H7 (cell line): ENCODE data around the gene CCNI. TPM values are rescaled to one million over a fixed set of nuclear protein-coding genes. Genes with fewer than 3 reads are reported as not detected.
"Not testable (repeated sequence)": the region's sequence is repeated elsewhere in the genome, so short reads cannot be mapped to it uniquely, and the experiment has no call there.

Experiments
- DNase-seq: peaks from one replicate; pipeline ENCODE4 v3.0.0; 2012
- H3K27me3 ChIP-seq: 2 replicates; pipeline ENCODE4 v1.6.0; 2011; ENCODE audit warnings: mild to moderate bottlenecking, low read length; ENCODE audit not compliant: control insufficient read depth, insufficient read depth
- H3K36me3 ChIP-seq: replicated peaks from 2 replicates; pipeline ENCODE4 v1.5.1; 2011; ENCODE audit warnings: low read length; ENCODE audit not compliant: control insufficient read depth, insufficient read depth
- H3K4me3 ChIP-seq: 2 replicates; pipeline ENCODE4 v1.5.1; 2011; ENCODE audit warnings: low read depth, mild to moderate bottlenecking, control low read depth, low read length, moderate library complexity; ENCODE audit not compliant: insufficient read depth
- total RNA-seq: library from RNA; depleted of rRNA; stranded (reverse); fragments of >200 nt; shearing (Covaris generic); gene quantifications from 2 replicates; pipeline ENCODE4 v1.2.3, GENCODE V29; 2014

Gene CCNI
- total RNA-seq, 1 experiment from 2014 or later, result 149 TPM

DNA sequence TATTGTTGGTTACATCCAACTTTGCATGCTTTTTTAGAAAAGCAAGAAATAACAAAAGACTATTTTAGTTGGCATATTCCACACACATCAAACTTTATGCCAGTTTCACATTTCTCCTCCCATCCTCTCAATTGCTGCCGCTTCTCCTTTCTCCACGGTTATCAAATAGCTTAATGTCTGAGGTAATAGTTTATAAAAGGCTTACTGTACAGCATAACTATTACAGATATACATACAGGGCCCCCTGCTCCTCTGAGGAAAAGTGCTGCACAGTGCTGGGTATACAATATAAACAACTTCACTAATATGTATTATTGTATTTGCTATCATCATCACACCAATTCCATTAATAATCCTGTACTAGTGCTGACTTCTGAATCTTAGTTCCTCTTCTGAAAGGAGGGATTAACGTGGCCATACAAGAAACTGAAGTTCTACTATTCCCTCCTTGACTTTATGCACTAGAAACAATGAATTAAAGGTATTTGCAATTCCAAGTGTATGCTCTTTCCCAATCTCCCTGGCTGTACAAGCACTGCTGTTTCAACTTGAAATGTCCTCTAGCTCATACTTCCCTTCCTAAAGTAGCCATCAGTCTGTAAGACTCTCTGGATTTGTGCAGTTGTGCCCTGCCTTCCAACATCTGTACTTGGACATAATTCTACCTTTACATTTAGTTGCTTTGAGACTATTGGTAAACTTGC, 2.5 kb downstream of the CCNI start:
- no peak for DNase-seq
- H3K4me3 ChIP-seq, result no peak overlapping the region
- no peaks in the 10 kb centered on the region for H3K27me3 ChIP-seq
- no peaks in the 10 kb centered on the region for H3K36me3 ChIP-seq

DNA sequence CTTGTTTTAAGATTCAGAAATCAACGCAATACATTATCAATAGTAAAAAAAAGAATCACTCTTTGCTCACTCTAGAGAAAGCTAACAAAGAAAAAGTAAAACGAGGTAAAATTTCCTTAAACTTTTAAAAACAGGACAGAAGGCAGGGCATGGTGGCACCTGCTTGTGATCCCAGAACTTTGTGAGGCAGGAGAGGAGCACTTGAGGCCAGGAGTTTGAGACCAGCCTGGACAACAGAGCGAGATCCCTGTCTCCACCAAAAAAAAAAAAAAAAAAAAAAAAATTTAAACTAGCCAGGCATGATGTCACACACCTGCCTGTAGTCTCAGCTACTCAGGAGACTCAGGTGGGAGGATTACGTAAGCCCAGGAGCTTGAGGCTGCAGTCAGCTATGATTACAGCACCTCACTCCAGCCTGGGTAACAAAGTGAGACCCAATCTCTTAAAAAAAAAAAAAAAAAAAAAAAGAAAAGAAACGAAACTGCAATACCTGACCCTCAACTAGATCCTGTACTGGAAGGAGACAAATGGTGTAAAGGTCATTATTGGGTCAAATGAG, 3.5 kb downstream of the CCNI start:
- DNase-seq, result no peak
- Histone ChIP-seq H3K4me3 (no peak overlapping the region), H3K27me3 (no peaks in the 10 kb centered on the region), H3K36me3 (no peaks in the 10 kb centered on the region)

DNA sequence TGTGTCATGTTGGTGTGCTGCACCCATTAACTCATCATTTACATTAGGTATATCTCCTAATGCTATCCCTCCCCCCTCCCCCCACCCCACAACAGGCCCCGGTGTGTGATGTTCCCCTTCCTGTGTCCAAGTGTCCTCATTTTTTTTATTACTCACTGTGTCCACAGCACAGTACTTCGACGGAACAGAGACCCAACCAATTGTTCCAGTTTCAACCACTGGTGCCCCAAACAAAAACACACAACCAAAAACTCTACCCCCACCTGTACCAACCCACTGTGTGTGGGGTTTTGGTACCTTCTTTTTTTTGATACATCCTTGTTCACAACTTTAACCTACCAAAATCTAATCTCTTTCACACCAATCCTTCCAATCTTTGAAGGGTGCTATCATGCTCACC, 6.3 kb downstream of the CCNI start:
- H3K36me3 ChIP-seq, H3K27me3 ChIP-seq, DNase-seq, H3K4me3 ChIP-seq: not testable (repeated sequence)

DNA sequence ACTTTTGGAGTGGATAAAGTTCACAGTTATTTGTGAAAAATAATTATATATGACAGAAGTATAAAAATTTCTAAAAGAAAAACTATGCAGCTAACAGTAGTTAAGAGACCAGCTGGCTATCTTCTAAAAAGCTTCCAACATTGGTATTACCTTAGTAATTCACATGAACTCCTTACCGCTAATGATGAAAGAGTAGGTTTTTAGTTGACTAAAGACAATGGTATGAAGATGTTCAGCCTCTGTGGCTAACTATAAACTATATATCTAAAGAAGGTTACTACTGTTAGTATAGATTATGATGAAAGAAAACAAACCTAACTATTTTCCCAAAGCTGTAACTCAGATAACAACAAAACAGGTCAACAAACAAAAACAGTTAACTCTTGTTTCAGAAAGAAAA, 10.4 kb downstream of the CCNI start:
- Histone ChIP-seq H3K27me3 (no peaks in the 10 kb centered on the region), H3K36me3 (peaks cover 6% of the 10 kb centered on the region), H3K4me3 (no peak overlapping the region)
- no peak for DNase-seq

DNA sequence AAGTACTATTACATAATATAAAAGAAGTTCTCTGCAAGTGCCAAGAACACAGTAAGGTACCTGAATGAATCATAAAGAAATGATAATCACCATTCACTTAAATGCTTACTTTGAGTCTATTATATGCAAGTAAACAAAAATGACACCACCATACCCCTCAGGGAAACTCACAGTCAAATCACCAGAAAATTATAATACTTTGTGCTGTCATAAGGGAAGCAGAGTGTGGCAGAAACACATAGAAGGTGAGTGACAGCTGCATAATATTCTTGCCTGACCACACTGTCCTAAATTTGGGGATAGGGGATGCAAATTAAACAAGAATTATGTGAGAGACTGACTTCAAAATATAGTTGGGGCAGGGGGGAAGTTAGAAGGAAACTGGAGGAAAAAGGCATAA, 12.9 kb downstream of the CCNI start:
- Histone ChIP-seq H3K36me3 (peaks cover 9% of the 10 kb centered on the region), H3K4me3 (no peak overlapping the region)

DNA sequence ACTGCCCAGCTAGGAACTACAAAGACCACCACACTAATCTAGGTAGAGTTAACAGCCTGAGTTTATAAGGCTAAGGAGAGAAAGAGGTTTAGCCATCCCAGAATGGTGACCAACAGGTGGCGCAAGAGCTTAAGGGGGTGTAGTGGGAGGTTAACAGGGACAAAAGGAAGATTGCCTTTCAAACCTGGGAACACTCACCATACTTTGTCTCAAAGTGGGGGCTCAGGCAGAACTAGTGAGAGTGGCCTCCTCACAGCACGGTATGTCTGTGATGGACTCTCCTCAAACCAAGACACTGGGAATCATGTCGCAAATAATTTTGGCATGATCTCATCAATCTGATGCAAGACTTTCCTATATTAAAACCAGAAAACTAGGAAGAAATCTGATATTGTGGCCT, 23.4 kb downstream of the CCNI start:
- peak; percentile 52 for DNase-seq
- Histone ChIP-seq H3K27me3 (no peaks in the 10 kb centered on the region), H3K36me3 (peaks cover 3% of the 10 kb centered on the region), H3K4me3 (no peak overlapping the region)

More for the DNA sequence above, 12.9 kb downstream of the CCNI start:
- no peak for DNase-seq
- H3K27me3 ChIP-seq, result no peaks in the 10 kb centered on the region

DNA sequence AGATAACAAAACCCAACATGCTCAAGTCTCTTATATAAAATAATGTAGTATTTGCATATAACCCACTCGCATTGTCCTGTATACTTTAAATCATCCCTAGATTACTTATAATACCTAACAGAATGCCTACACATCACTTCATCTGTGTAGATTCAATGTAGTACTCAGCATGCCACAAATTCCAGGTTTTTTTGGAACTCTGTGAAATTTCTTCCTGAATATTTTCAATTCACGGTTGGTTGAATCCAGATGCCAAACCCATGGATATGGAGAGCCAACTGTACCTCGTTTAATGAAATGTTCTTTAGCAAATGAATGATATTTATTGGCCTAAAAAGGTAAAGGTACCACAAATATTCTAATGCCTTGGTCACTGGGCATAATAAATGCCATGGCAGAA, 24.8 kb downstream of the CCNI start:
- no peak for DNase-seq
- H3K36me3 ChIP-seq, result peaks cover 3% of the 10 kb centered on the region
- no peaks in the 10 kb centered on the region for H3K27me3 ChIP-seq
- H3K4me3 ChIP-seq, result no peak overlapping the region

DNA sequence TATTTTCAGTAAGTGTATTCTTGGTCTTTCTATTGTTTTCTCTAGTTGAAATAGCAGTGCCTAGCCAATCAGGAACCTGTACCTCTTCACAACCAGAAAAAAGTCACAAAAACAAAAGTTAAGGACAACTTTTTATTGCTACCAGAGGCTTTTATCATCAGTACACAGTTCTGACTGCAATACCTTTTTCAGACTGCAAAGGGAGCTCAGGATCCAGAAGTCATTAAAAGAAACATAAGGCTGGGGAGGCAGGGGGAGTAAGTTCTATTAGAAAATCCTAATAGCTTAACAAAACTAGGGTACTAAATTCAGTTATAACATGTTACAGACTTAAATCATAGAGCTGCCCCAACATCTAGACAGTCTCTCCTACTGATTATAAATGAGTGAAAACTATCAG, 28.8 kb downstream of the CCNI start:
- no peak for DNase-seq
- no peaks in the 10 kb centered on the region for H3K27me3 ChIP-seq
- H3K4me3 ChIP-seq, result no peak overlapping the region
- peaks cover 1% of the 10 kb centered on the region for H3K36me3 ChIP-seq

DNA sequence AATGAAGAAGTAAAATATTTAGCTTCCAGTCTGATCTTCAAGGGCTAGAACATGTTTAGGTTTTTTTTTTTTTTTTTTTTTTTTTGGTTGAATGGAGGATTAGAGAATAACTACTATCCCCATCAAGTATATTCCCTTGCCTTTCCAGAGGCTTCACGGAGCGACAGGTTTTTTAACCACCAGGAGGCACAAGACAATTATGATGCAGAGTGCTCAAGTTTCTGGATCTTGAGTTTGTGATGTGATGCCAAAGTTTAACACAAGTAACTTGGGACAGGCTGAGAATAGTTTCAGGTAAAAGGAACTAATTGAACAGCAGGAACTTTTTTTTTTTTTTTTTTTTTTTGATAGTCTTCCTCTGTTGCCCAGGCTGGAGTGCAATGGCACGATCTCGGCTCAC, 30.3 kb downstream of the CCNI start:
- no peak for DNase-seq
- Histone ChIP-seq H3K36me3 (peaks cover 1% of the 10 kb centered on the region), H3K27me3 (no peaks in the 10 kb centered on the region), H3K4me3 (no peak overlapping the region)

DNA sequence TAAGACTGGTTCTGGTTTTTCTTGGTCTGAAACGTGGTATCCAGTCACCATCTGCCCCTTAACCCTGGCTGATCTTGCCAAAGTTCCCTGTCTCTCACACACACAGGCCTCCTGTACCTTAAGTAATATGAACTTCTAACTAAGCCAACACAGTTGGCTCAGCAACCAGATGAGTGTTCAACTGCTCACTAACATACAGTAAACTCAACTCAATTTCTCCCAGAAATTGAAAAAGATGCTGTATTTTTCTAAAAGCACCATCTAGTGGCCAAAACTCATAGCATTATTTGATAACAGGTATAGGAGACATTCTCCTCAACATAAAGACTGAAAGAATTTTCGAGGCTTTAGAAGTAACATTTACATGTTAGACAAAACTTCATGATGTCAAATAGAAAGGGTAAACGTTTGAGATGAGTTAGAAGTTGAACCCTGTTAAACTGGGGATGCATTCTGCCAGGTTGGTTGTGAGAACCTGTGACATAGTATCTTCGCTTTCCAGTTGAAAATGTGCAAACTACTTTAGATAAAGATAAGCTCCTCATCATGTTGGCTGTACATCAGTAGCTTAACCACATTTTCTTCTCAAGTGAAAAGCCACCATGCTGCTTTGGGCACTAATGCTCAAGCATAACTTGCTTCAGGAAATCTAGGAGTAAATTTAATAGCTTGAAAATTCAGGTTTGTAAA, 31.2 kb downstream of the CCNI start:
- no peak overlapping the region for H3K4me3 ChIP-seq
- no peak for DNase-seq
- H3K36me3 ChIP-seq, result peaks cover 1% of the 10 kb centered on the region
- H3K27me3 ChIP-seq, result no peaks in the 10 kb centered on the region

DNA sequence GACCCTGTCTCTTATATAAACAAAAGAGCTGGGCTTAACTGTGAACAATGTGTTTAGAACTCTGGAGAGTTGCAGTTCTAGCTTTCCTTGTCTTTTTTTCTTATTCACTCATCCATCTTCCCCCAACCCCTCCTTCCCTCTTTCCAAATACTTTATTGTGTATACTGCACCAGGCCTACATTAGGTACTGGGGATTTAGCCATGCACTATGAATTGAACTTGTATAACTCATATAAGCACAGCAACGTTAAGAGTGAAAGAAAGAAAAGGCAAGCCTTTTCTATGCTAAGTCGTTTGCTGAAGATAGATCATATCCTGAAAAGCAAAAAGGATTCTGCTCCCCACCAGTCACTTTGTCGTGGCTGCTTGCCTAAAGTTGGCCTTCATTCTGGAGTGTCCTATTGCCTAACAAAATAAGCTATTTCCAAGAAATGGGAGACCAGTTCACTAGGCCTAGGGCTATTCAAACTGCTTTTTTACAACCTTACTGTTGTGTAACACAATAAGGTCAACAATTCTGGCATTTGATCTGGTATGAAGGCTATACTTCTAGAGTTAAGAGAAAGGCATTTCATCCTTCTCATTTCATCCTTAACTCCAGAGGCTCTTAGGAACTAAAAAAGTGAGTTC, 32.2 kb downstream of the CCNI start:
- Histone ChIP-seq H3K27me3 (no peaks in the 10 kb centered on the region), H3K4me3 (no peak overlapping the region), H3K36me3 (peaks cover 1% of the 10 kb centered on the region)
- DNase-seq, result no peak

DNA sequence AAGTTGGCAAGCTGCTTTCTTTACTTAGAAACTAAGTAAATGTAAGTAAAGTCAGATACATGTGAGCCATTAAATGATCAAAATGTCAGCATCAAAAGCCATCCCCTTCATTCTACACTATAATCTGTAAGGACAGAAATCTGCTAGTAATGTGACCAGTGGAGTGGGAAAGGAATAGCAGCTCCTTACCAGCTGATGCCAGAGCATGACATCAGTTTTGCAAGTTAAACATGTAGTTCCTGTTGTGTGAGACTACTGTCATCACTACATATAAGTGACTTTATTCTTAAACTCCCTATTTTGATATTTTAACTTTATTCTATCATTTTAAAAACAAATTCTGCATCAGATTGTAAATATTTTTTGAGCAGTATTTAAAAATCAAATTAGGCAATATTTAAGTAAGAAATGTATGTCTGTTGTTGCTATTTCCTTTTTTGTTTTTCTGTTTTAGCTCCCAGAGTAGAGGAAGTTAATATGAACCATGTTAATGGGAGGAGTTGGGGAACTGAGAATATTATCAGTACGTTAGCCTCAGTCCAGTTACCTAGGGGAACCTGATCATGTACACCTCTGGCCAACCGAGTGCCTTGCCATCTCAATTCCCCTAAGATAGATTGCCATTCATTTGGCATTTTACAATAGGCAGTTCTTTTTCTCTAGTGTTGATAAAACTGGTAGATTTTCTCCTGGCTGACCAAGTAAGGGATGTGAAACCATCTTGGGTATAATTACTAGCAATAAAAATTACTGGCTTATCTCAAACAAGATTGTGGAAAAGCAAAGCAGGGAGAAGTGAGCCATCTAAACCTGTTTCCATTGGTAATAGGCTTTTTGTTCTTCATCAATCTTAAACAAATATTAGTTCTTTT, 34.7 kb downstream of the CCNI start:
- DNase-seq, result no peak
- Histone ChIP-seq H3K27me3 (no peaks in the 10 kb centered on the region), H3K36me3 (no peaks in the 10 kb centered on the region; the same call in 1 of the 2 replicates), H3K4me3 (no peak overlapping the region)

DNA sequence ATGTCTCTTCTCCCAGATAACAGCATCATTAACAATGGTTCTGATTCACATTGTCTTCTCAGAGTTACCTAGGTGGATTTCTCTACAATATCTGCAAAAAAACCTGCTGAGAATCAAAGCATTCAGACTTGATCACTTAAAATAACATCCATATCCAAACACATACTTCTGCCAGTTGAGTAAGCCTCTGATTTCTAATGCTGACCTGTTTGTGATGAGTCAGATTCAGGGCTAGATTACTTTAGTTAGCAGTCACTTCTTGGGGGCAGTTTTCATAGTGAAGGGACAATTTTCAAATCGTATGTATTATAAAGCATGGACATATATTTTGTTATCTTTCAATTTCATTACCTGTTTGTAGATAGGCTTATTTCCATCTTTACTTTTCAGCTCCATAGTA, 35.5 kb downstream of the CCNI start:
- Histone ChIP-seq H3K36me3 (no peaks in the 10 kb centered on the region; the same call in 1 of the 2 replicates), H3K4me3 (no peak overlapping the region), H3K27me3 (no peaks in the 10 kb centered on the region)
- DNase-seq, result no peak

DNA sequence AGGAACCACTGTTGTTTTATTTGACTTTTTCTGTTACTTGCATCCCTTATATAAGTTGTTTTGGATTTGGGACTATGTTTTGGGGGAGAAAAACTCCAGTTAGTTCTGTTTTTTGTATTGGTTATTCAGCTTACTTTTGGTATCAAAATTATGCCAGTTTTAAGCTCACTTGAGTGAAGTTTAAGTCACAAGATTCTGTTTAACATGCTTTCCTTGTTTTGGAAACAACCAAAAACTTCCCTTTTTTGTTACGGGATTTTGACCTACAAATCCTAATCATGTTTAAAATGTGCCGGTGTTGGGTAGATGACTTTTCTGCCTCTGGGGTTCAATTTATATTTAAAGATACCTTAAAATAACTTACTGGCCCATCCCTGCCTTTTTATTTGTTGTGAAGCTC, 36.0 kb downstream of the CCNI start:
- Histone ChIP-seq H3K4me3 (no peak overlapping the region), H3K36me3 (peaks cover 1% of the 10 kb centered on the region; the same call in 1 of the 2 replicates), H3K27me3 (no peaks in the 10 kb centered on the region)
- no peak for DNase-seq
